ENCODE data around the gene RYR1. TPM values are rescaled to one million over a fixed set of nuclear protein-coding genes. Genes with fewer than 3 reads are reported as not detected.

Gene RYR1
- total RNA-seq, 1 experiment from 2014 or later, result 34.2 TPM

GRCh38 chr19:38490861-38491260 lies 57.4 kb downstream of the RYR1 start:
- Histone ChIP-seq H3K4me1 (ENCODE audit: control insufficient read depth, insufficient read depth, low read length) (no peaks in the 10 kb centered on the region), H3K4me3 (ENCODE audit: low read depth in 2 of 2, low read length in 2 of 2) (no peak overlapping the region), H3K27me3 (ENCODE audit: control insufficient read depth, insufficient read depth, low read length) (peaks cover 4% of the 10 kb centered on the region; the same call in 1 of the 2 replicates), H3K9me3 (ENCODE audit: control insufficient read depth, insufficient read depth, low read depth, low read length) (no peaks in the 10 kb centered on the region; the same call in 1 of the 2 replicates), H3K27ac (ENCODE audit: low read length) (no peak overlapping the region), H3K36me3 (ENCODE audit: control insufficient read depth, insufficient read depth, low read length) (no peaks in the 10 kb centered on the region)
- ChIA-PET POLR2A (no interaction called here), CTCF (no interaction called here)
- TF ChIP-seq REST (IDR thresholded peaks at IDR 0.05; ENCODE audit: insufficient read depth in 1 of 2, low read depth in 2 of 2, low read length in 1 of 2) (no peak), TCF7L2 (IDR thresholded peaks at IDR 0.05; ENCODE audit: low read depth, low read length) (no peak), POLR2AphosphoS5 (IDR thresholded peaks at IDR 0.05; ENCODE audit: low read depth, low read length) (no peak), CTCF (IDR thresholded peaks at IDR 0.05) (no peak), SIN3A (IDR thresholded peaks at IDR 0.05; ENCODE audit: borderline replicate concordance, insufficient read depth, low read depth, low read length) (no peak)
- intact Hi-C loops (cut with micrococcal nuclease; ENCODE audit: unreplicated experiment) (no loop called here), in situ Hi-C loops (cut with HindIII; ENCODE audit: low pct_unique_long_range_greater_than_20kb, low sequenced_read_pairs) (no loop called here)
- DNase-seq (ENCODE audit: low read depth, low spot score) (no peak), ATAC-seq (no peak)
- no TSS peak for BruUV-seq (replicated peaks)

GRCh38 chr19:38492181-38492813 lies 58.8 kb downstream of the RYR1 start:
- ChIA-PET POLR2A (interaction anchor here (0.6 kb wide), 1 partner anchor 1625 kb away, joined by 4 read pairs; no protein-coding TSS in a partner anchor), CTCF (no interaction called here)
- Histone ChIP-seq H3K27ac (ENCODE audit: low read length) (no peak overlapping the region), H3K4me3 (ENCODE audit: low read depth in 2 of 2, low read length in 2 of 2) (no peak overlapping the region), H3K9me3 (ENCODE audit: control insufficient read depth, insufficient read depth, low read depth, low read length) (no peaks in the 10 kb centered on the region; the same call in 1 of the 2 replicates), H3K36me3 (ENCODE audit: control insufficient read depth, insufficient read depth, low read length) (no peaks in the 10 kb centered on the region), H3K4me1 (ENCODE audit: control insufficient read depth, insufficient read depth, low read length) (no peaks in the 10 kb centered on the region), H3K27me3 (ENCODE audit: control insufficient read depth, insufficient read depth, low read length) (peaks cover 4% of the 10 kb centered on the region; the same call in 1 of the 2 replicates)
- in situ Hi-C loops (cut with HindIII; ENCODE audit: low pct_unique_long_range_greater_than_20kb, low sequenced_read_pairs) (no loop called here), intact Hi-C loops (cut with micrococcal nuclease; ENCODE audit: unreplicated experiment) (no loop called here)
- BruUV-seq (replicated peaks), result no TSS peak
- ATAC-seq (no peak), DNase-seq (ENCODE audit: low read depth, low spot score) (no peak)
- no peak for TF ChIP-seq SIN3A (IDR thresholded peaks at IDR 0.05; ENCODE audit: borderline replicate concordance, insufficient read depth, low read depth, low read length)
- TF ChIP-seq TCF7L2 (IDR thresholded peaks at IDR 0.05; ENCODE audit: low read depth, low read length), result no peak
- no peak for TF ChIP-seq CTCF (IDR thresholded peaks at IDR 0.05)
- TF ChIP-seq REST (IDR thresholded peaks at IDR 0.05; ENCODE audit: insufficient read depth in 1 of 2, low read depth in 2 of 2, low read length in 1 of 2), result no peak
- TF ChIP-seq POLR2AphosphoS5 (IDR thresholded peaks at IDR 0.05; ENCODE audit: low read depth, low read length), result no peak
